Tibial nerve (tissue), 4 donors: ENCODE data around the gene IL1R2. TPM values are rescaled to one million over a fixed set of nuclear protein-coding genes. Genes with fewer than 3 reads are reported as not detected.
A peak's percentile ranks its signal among the peaks of the same experiment; 100 is the strongest.

Experiments used
- DNase-seq, 2 donors: peaks; one replicate each; pipeline ENCODE4 v3.0.0-alpha.2; 2019; ENCODE audit warnings: low spot score in 2 of 2
- H3K27ac ChIP-seq, 4 donors: fragments of 200-600 bp; sonication (generic) in 3 of 4; one replicate each; pipeline ENCODE4 v1.5.1; 2017 to 2019; ENCODE audit warnings: mild to moderate bottlenecking in 1 of 4
- H3K27me3 ChIP-seq, 2 donors: fragments of 200-600 bp; sonication (generic) in 1 of 2; one replicate each; pipeline versions ENCODE4 v1.5.1 to v1.6.0; 2017 to 2019
- H3K36me3 ChIP-seq, 3 donors: fragments of 200-600 bp; sonication (generic); one replicate each; pipeline ENCODE4 v1.5.1; 2018 to 2019
- H3K4me1 ChIP-seq, 4 donors: fragments of 200-600 bp; sonication (generic) in 3 of 4; one replicate each; pipeline ENCODE4 v1.5.1; 2017 to 2019
- H3K4me3 ChIP-seq, 4 donors: fragments of 200-600 bp; sonication (generic) in 3 of 4; one replicate each; pipeline ENCODE4 v1.5.1; 2017 to 2019; ENCODE audit warnings: mild to moderate bottlenecking in 1 of 4, moderate library complexity in 1 of 4
- H3K9me3 ChIP-seq, 4 donors: fragments of 200-600 bp; sonication (generic) in 3 of 4; one replicate each; pipeline ENCODE4 v1.5.1; 2017 to 2019
- CTCF ChIP-seq, 5 experiments: fragments of 200-600 bp in 3 of 5; fragments of 450-650 bp in 2 of 5; sonication (generic) in 3 of 5; IDR thresholded peaks; one replicate each; pipeline ENCODE4 v1.5.1; 2016 to 2019; ENCODE audit warnings: antibody characterized with exemption in 5 of 5, mild to moderate bottlenecking in 3 of 5, moderate library complexity in 2 of 5
- EP300 ChIP-seq, 2 donors: sonication (generic); formaldehyde crosslinking; IDR thresholded peaks; one replicate each; pipeline ENCODE4 v1.6.1; 2017; ENCODE audit warnings: antibody characterized with exemption in 2 of 2, mild to moderate bottlenecking in 1 of 2
- POLR2A ChIP-seq, 2 donors: fragments of 450-650 bp; IDR thresholded peaks; one replicate each; pipeline ENCODE4 v1.6.1; 2017; ENCODE audit warnings: antibody characterized with exemption in 2 of 2, mild to moderate bottlenecking in 2 of 2, moderate library complexity in 2 of 2
- WGBS, 2 donors: methylation state at CpG; one replicate each; pipeline ENCODE4 v1.1.5; 2018; 5-methylcytosine and 5-hydroxymethylcytosine counted together
- total RNA-seq, 4 donors: library from RNA; depleted of rRNA; stranded (reverse); fragments of >200 nt; gene quantifications; one replicate each; pipeline ENCODE4 v1.1.0, GENCODE V29; 2016

The IL1R2 gene
- total RNA-seq, 4 donors from 2014 or later, result 3.6 to 17.7 (median 7.5) TPM

GRCh38 chr2:102059151-102059550 is 67.4 kb downstream of the IL1R2 start:
- Histone ChIP-seq H3K4me3 (no peak overlapping the region), H3K36me3 (no peaks in the 10 kb centered on the region), H3K9me3 (no peaks in the 10 kb centered on the region), H3K27me3 (no peaks in the 10 kb centered on the region), H3K27ac (peak overlapping the region in 1 of 4 donors; percentile 74), H3K4me1 (peaks cover 0 to 57% (median 14%) of the 10 kb centered on the region in 4 donors)
- peak in 1 of 2 donors; percentile 54 for DNase-seq
- WGBS, 2 donors, result 60 to 62% methylated on average over 1 of the region's 1 CpG
- TF ChIP-seq CTCF (IDR thresholded peaks at IDR 0.05) (no peak), EP300 (IDR thresholded peaks at IDR 0.05) (peak in 1 of 2 donors; percentile 77)

- WGBS, 2 donors, result 69 to 84% methylated on average over 3 of the region's 3 CpGs
- H3K9me3 ChIP-seq, result no peaks in the 10 kb centered on the region
- H3K27me3 ChIP-seq, result no peaks in the 10 kb centered on the region
- H3K4me3 ChIP-seq, result no peak overlapping the region
- TF ChIP-seq EP300 (IDR thresholded peaks at IDR 0.05) (no peak), POLR2A (IDR thresholded peaks at IDR 0.05) (no peak), CTCF (IDR thresholded peaks at IDR 0.05) (no peak)
- peaks cover 0 to 64% (median 19%) of the 10 kb centered on the region in 4 donors for H3K4me1 ChIP-seq
- H3K36me3 ChIP-seq, result no peaks in the 10 kb centered on the region
- no peak overlapping the region for H3K27ac ChIP-seq
- no peak for DNase-seq
Observed at GRCh38 chr2:102060047-102060446, 68.3 kb downstream of the IL1R2 start.

GRCh38 chr2:102060792-102061191 is 69.0 kb downstream of the IL1R2 start:
- no peaks in the 10 kb centered on the region for H3K27me3 ChIP-seq
- TF ChIP-seq EP300 (IDR thresholded peaks at IDR 0.05) (no peak), POLR2A (IDR thresholded peaks at IDR 0.05) (no peak), CTCF (IDR thresholded peaks at IDR 0.05) (no peak)
- no peaks in the 10 kb centered on the region for H3K36me3 ChIP-seq
- H3K4me3 ChIP-seq, result no peak overlapping the region
- no peak overlapping the region for H3K27ac ChIP-seq
- WGBS, 2 donors, result 84 to 91% methylated on average over 4 of the region's 4 CpGs
- peaks cover 0 to 62% (median 19%) of the 10 kb centered on the region in 4 donors for H3K4me1 ChIP-seq
- DNase-seq, result no peak
- H3K9me3 ChIP-seq, result no peaks in the 10 kb centered on the region

GRCh38 chr2:102061286-102061699 is 69.5 kb downstream of the IL1R2 start:
- DNase-seq, result peak in 1 of 2 donors; percentile 4
- no peak overlapping the region for H3K4me3 ChIP-seq
- no peaks in the 10 kb centered on the region for H3K27me3 ChIP-seq
- peaks cover 0 to 57% (median 19%) of the 10 kb centered on the region in 4 donors for H3K4me1 ChIP-seq
- no peak for TF ChIP-seq POLR2A (IDR thresholded peaks at IDR 0.05)
- TF ChIP-seq EP300 (IDR thresholded peaks at IDR 0.05), result no peak
- TF ChIP-seq CTCF (IDR thresholded peaks at IDR 0.05), result no peak
- no peaks in the 10 kb centered on the region for H3K36me3 ChIP-seq
- H3K9me3 ChIP-seq, result no peaks in the 10 kb centered on the region
- 84 to 88% methylated on average over 7 of the region's 7 CpGs for WGBS, 2 donors
- H3K27ac ChIP-seq, result no peak overlapping the region

GRCh38 chr2:102061962-102062795 is 70.4 kb downstream of the IL1R2 start:
- no peak for DNase-seq
- no peaks in the 10 kb centered on the region for H3K9me3 ChIP-seq
- H3K4me3 ChIP-seq, result no peak overlapping the region
- H3K27me3 ChIP-seq, result no peaks in the 10 kb centered on the region
- peaks cover 0 to 57% (median 19%) of the 10 kb centered on the region in 4 donors for H3K4me1 ChIP-seq
- TF ChIP-seq EP300 (IDR thresholded peaks at IDR 0.05), result peak in 1 of 2 donors; percentile 47
- no peak for TF ChIP-seq CTCF (IDR thresholded peaks at IDR 0.05)
- 53 to 54% methylated on average over 8 of the region's 8 CpGs for WGBS, 2 donors
- peak overlapping the region in 2 of 4 donors; percentile 43 to 90 for H3K27ac ChIP-seq
- H3K36me3 ChIP-seq, result no peaks in the 10 kb centered on the region
